ENCODE measurements around the gene TMEM18.
"Not testable (repeated sequence)": the region's sequence is repeated elsewhere in the genome, so short reads cannot be mapped to it uniquely, and the experiment has no call there.

The TMEM18 gene

DNA sequence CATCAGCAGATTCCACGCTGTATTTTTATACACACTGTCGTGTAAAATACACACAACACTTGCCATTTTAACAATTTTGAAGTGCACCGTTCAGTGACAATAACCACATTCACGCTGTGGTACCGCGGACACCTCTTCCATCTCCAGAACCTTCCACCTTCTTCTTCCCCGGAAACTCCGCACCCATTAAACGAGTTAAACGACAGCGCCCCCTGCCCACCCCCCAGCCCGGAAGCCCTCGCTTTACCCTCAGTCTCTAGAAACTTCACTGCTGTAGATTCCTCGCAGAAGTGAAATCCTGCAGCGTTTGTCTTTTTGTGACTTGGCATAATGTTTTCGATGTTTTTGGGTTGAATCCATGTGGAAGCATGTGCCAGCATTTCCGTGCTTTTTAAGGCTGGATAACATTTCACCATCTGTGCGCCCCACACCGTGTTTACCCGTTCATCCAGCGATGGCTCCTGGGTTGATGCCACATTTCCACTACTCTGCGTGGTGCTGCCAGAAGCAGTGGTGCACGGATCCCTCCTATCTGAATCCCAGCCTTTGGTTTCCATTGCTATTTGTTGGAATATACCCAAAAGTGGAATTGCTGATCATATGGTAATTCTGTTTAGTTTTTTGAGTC lies 32.0 kb upstream of the TMEM18 start:
- ChIA-PET POLR2A (ENCODE audit: low non-redundant PET) (no interaction called here), CTCF (no interaction called here)
- TF ChIP-seq, protein P1, sequence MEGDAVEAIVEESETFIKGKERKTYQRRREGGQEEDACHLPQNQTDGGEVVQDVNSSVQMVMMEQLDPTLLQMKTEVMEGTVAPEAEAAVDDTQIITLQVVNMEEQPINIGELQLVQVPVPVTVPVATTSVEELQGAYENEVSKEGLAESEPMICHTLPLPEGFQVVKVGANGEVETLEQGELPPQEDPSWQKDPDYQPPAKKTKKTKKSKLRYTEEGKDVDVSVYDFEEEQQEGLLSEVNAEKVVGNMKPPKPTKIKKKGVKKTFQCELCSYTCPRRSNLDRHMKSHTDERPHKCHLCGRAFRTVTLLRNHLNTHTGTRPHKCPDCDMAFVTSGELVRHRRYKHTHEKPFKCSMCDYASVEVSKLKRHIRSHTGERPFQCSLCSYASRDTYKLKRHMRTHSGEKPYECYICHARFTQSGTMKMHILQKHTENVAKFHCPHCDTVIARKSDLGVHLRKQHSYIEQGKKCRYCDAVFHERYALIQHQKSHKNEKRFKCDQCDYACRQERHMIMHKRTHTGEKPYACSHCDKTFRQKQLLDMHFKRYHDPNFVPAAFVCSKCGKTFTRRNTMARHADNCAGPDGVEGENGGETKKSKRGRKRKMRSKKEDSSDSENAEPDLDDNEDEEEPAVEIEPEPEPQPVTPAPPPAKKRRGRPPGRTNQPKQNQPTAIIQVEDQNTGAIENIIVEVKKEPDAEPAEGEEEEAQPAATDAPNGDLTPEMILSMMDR (conservative IDR thresholded peaks at IDR 0.05; ENCODE audit: low read depth), result no peak

DNA sequence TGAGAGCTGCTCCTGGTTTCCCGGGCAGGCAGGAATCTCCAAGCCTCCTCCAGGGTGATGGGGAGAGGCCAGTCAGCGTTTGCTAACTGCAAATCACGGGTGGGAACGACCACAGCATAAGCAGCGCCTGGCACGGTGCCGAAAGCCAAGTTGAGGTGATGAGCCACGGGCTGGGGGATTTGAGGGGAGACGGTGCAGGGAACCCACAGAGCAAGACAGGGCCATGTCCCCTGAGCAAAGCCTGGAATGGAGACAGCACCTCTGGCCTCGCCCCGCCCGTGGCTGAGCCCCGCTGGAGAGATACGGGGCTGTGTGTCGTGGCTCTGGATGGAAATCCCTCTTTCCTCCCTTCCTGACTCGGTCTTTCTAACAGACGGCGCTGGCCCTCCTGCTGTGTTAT lies 31.5 kb upstream of the TMEM18 start:
- TF ChIP-seq, protein P1 (conservative IDR thresholded peaks at IDR 0.05; ENCODE audit: low read depth), result no peak
- POLR2A ChIA-PET (ENCODE audit: low non-redundant PET), result no interaction called here
- no peak overlapping the region for H3K27ac ChIP-seq
- DNase-seq (ENCODE audit: low spot score), result no peak
- CTCF ChIA-PET, result no interaction called here

More for the DNA sequence above, 32.0 kb upstream of the TMEM18 start:
- no peak for DNase-seq (ENCODE audit: low spot score)
- H3K27ac ChIP-seq, result no peak overlapping the region

DNA sequence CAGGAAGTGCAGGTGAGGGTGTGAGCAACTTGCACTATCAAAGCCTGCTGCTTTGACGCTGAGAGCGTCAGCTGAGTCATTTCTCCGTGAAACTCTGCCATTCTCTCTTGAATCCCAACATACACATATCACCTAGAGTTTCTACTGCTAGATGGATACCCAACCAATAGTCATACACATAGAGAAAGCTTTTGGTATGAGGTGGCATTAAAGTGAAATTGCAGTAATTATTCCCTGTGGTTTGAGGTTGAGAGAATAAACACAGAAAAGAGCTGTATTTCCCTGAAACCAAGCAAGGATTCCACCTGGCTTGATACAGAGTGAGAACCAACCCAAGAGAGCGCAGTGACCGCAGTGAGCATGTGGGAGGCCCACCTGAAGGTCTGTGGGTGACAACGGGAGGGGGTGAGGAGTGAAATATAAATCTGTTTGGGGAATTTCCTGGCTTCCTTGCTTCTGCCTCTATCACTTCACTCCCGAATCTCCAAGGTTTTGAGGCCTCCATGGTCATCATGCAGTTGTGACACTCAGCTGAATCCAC lies 28.8 kb upstream of the TMEM18 start:
- TF ChIP-seq, protein P1 (conservative IDR thresholded peaks at IDR 0.05; ENCODE audit: low read depth), result no peak
- no peak for DNase-seq (ENCODE audit: low spot score)
- no peak overlapping the region for H3K27ac ChIP-seq
- POLR2A ChIA-PET (ENCODE audit: low non-redundant PET), result no interaction called here
- CTCF ChIA-PET, result interaction anchor here (0.8 kb wide), 1 partner anchor 10 kb away, joined by 3 read pairs; no protein-coding TSS in a partner anchor

DNA sequence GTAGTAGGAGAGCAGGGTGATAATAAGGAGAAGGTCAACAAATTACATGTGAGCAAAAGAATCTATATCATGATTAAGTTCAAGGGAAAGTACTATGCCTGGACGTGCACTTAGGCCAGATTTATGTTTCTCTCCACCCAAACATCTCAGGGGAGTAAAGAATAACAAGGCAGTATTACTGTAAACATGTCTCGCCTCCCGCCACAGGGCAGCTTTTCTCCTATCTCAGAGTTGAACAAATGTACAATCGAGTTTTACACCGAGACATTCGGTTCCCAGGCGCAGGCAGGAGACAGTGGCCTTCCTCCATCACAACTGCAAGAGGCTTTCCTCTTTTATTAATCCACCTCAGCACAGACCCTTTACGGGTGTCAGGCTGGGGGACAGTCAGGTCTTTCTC lies 25.6 kb upstream of the TMEM18 start:
- POLR2A ChIA-PET (ENCODE audit: low non-redundant PET); CTCF ChIA-PET; H3K27ac ChIP-seq; DNase-seq (ENCODE audit: low spot score): not testable (repeated sequence)

DNA sequence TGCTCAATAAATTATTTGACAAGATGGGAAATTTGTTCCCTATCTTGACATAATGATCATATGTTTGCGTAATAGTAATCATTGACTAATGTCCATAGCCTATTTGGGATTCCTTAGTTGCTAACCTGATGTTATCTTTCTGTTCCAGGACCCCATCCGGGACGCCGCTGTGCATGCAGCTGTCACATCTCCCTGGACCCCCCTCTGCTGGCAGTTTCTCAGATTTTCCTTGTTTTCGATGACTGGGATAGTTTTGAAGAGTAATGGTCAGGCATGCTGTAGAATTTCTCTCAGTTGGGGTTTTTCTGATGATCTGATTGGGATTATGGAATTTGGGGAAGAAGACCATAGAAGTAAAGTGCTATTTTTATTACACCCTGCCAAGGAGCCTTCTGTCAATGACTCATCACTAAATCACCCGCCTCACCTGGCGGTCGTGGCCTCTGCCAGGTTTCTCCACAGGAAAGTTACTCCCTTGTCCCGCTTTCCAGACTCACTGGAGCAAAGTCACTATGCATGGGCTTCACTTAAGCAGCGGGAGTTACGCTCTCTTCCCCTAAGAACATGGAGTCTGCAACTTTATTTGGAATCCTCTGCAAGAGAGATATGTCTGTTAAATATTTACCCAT lies 19.9 kb upstream of the TMEM18 start:
- CTCF ChIA-PET, result no interaction called here

DNA sequence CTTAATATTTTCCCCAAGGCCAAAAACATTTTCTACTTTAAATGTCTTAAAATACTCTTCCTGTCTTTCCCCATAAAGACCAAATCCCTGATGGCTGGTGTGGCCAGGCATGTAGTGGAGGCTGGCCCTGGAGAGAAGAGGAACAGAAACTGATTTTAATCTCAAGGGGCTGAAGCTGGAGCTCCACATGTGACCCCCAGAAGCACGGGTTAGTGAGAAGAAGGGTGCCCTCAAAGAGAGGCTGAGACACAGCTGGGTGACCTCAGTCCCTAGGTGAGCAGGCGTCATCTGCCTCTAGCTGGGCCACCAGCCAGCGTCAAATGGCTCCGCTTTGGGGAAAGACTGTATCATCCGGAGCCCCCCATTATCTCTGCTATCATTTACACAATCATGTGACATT lies 19.3 kb upstream of the TMEM18 start:
- ChIA-PET POLR2A (ENCODE audit: low non-redundant PET) (no interaction called here), CTCF (no interaction called here)
- no peak for DNase-seq (ENCODE audit: low spot score)
- TF ChIP-seq, protein P1 (conservative IDR thresholded peaks at IDR 0.05; ENCODE audit: low read depth), result no peak
- H3K27ac ChIP-seq, result no peak overlapping the region

More for the DNA sequence above, 19.9 kb upstream of the TMEM18 start:
- DNase-seq (ENCODE audit: low spot score), result peak; percentile 58
- POLR2A ChIA-PET (ENCODE audit: low non-redundant PET), result no interaction called here
- TF ChIP-seq, protein P1 (conservative IDR thresholded peaks at IDR 0.05; ENCODE audit: low read depth), result no peak
- H3K27ac ChIP-seq, result no peak overlapping the region

DNA sequence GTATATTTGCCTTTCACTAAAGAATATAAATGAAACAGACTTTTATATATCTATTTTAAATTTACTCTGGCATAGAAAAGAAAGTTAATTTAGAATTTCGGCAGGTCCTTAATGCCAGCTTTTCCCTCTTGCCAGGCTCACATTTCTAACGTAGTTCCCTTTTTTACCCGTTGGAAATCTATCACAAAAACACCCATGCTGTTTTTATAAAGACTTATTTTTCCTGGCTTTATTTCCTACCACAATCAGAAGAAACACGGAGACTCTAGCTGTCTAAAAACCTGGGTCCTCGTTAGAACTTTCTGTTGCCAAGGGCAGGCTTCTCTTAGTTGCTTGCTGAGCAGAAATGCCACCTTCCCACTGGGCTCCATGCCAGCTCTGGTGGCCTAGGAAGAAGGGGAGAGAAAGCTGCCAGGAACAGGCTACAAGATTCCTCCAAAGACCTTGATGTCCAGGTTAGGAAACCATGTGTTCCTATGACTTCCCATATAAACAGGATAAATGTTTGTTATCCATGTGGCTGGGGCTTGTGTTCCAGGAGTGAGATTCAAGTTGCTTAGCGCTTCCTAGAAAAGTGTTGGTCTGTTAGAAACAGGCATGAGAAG lies 17.8 kb upstream of the TMEM18 start:
- ChIA-PET CTCF (no interaction called here), POLR2A (ENCODE audit: low non-redundant PET) (no interaction called here)
- TF ChIP-seq, protein P1 (conservative IDR thresholded peaks at IDR 0.05; ENCODE audit: low read depth), result no peak
- no peak overlapping the region for H3K27ac ChIP-seq
- DNase-seq (ENCODE audit: low spot score), result no peak
